ENCODE measurements around the gene XRN1. TPM values are rescaled to one million over a fixed set of nuclear protein-coding genes. Genes with fewer than 3 reads are reported as not detected.

XRN1 gene
- total and polyA plus RNA-seq, 2 of the 8 experiments (the other 6 are each of a cell fraction or from before 2014, with no cell fraction given), result 1.9 to 17.2 TPM

DNA sequence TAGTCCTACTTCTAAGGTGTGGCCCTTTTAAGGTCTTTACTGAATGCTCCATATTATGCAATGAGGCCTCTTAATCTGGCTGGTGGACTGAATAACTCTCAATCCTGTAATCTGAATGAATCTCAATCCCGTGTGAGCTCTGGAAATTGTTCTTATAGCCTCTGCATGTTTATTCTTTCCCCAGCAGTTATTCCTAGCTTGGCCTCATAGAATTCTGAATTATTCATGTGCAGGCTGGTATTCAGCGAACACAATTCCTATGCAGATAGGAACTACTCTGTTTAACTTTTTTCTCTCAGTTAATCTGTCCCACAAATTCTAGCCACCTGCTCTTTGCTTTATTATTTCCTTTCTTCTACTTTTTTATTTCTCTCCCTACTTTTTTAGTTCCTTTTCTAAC is 44.3 kb upstream of the XRN1 start:
- no peaks in the 10 kb centered on the region for H3K79me2 ChIP-seq (ENCODE audit: control insufficient read depth in 1 of 2, insufficient read depth in 2 of 2, low read length in 2 of 2)
- no peak overlapping the region for H3K4me3 ChIP-seq (ENCODE audit: extremely low read depth in 1 of 4, insufficient read depth in 2 of 4, low read depth in 3 of 4, low read length in 4 of 4)
- WGBS, 2 experiments (ENCODE audit: extremely low coverage in 1 of 2, insufficient coverage in 1 of 2, insufficient read length in 1 of 2, insufficient replicate concordance in 2 of 2, low coverage in 1 of 2, low lambda C conversion rate in 2 of 2, missing lambda C conversion rate in 1 of 2), result 91% methylated on average over 2 of the region's 2 CpGs; no CpG with 5 or more reads in 1 of the 2 experiments
- no peaks in the 10 kb centered on the region for H3K23me2 ChIP-seq (ENCODE audit: low read depth, low read length)
- ChIA-PET CTCF (ENCODE audit: partially characterized antibody) (no interaction called here), POLR2A (ENCODE audit: partially characterized antibody) (no interaction called here)
- H4K20me1 ChIP-seq (replicated peaks in 1 of 2; ENCODE audit: control insufficient read depth in 1 of 2, insufficient read depth in 2 of 2, low read length in 2 of 2), result no peaks in the 10 kb centered on the region
- no peak overlapping the region for H2AFZ ChIP-seq (ENCODE audit: low read length)
- no peak overlapping the region for H3K18ac ChIP-seq (ENCODE audit: extremely low read depth, low read length)
- no peak overlapping the region for H3K14ac ChIP-seq (ENCODE audit: insufficient read length)
- no peaks in the 10 kb centered on the region for H3K9me3 ChIP-seq (ENCODE audit: insufficient read depth in 2 of 2, low read depth in 1 of 2, low read length in 1 of 2)
- no peak overlapping the region for H3K4ac ChIP-seq (replicated peaks; ENCODE audit: insufficient read length, low read depth, low read length)
- H2AK5ac ChIP-seq (ENCODE audit: low read depth, low read length), result no peak overlapping the region
- no peak overlapping the region for H2BK120ac ChIP-seq (replicated peaks; ENCODE audit: low read depth, low read length)
- no peak for FAIRE-seq
- no peaks in the 10 kb centered on the region for H3K4me1 ChIP-seq (replicated peaks in 1 of 4; ENCODE audit: control insufficient read depth in 3 of 4, insufficient read depth in 4 of 4, low read length in 3 of 4)
- H3K9ac ChIP-seq (replicated peaks in 1 of 4; ENCODE audit: extremely low read depth in 1 of 4, low read depth in 3 of 4, low read length in 3 of 4), result no peak overlapping the region
- DNase-seq (ENCODE audit: low read depth in 1 of 2, low spot score in 2 of 2), result no peak
- H4K91ac ChIP-seq (replicated peaks; ENCODE audit: insufficient read length, low read length), result no peak overlapping the region
- no peak overlapping the region for H2BK12ac ChIP-seq (ENCODE audit: low read depth, low read length)
- no peaks in the 10 kb centered on the region for H3K27me3 ChIP-seq (replicated peaks in 1 of 4; ENCODE audit: control insufficient read depth in 3 of 4, extremely low read depth in 1 of 4, insufficient read depth in 3 of 4, low read length in 3 of 4)
- H3K79me1 ChIP-seq (ENCODE audit: low read depth, low read length), result no peaks in the 10 kb centered on the region
- no peak overlapping the region for H3K23ac ChIP-seq (ENCODE audit: insufficient read length)
- H4K8ac ChIP-seq (ENCODE audit: extremely low read depth, insufficient read depth, low read length), result no peak overlapping the region
- H3K56ac ChIP-seq (replicated peaks; ENCODE audit: insufficient read length, low read depth, low read length), result no peak overlapping the region
- H2BK15ac ChIP-seq (ENCODE audit: low read length), result no peak overlapping the region
- no peak overlapping the region for H4K5ac ChIP-seq (ENCODE audit: insufficient read length, low read depth, low read length)
- no peak overlapping the region for H3K27ac ChIP-seq (ENCODE audit: low read depth, low read length)
- peaks cover 2 to 20% (median 9%) of the 10 kb centered on the region in 4 experiments; a peak in 4 of 8 replicates for H3K36me3 ChIP-seq (ENCODE audit: control insufficient read depth in 2 of 4, insufficient read depth in 4 of 4, low read length in 3 of 4)
- no peak overlapping the region for H2BK20ac ChIP-seq (ENCODE audit: low read length)
- H2BK5ac ChIP-seq (ENCODE audit: low read depth, low read length), result no peak overlapping the region
- TF ChIP-seq SUZ12 (IDR thresholded peaks at IDR 0.05; ENCODE audit: low read length) (no peak), JUN (IDR thresholded peaks at IDR 0.05; ENCODE audit: low read depth, low read length) (no peak), BACH1 (IDR thresholded peaks at IDR 0.05; ENCODE audit: low read length) (no peak), PHF8 (conservative IDR thresholded peaks at IDR 0.05; ENCODE audit: low read depth, low read length) (no peak), POU5F1 (IDR thresholded peaks at IDR 0.05; ENCODE audit: low read depth, low read length) (no peak)
- no peak overlapping the region for H3K4me2 ChIP-seq (ENCODE audit: insufficient read depth in 1 of 2, low read depth in 2 of 2, low read length in 2 of 2)
